ENCODE measurements around the gene SPATA7.

DNA sequence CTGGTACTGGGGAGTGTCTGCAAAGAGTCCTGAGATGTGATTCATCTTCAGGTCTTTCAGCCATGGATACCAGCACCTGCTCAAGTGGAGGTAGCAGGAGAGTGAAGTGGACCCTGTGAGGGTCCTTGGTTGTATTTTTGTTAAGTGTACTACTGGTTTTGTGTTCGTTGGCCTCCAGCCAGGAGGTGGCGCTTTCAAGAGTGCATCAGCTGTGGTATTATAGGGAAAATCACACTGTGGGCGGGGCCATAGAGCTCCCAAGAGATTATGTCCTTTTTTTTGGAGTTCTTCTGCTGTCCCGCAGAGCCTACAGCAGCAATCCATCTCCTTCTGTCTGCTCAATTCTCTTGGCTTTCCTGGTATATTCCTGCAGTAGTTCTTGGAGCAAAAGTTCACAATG, 66.8 kb downstream of the SPATA7 start:
- TF ChIP-seq, protein P1, sequence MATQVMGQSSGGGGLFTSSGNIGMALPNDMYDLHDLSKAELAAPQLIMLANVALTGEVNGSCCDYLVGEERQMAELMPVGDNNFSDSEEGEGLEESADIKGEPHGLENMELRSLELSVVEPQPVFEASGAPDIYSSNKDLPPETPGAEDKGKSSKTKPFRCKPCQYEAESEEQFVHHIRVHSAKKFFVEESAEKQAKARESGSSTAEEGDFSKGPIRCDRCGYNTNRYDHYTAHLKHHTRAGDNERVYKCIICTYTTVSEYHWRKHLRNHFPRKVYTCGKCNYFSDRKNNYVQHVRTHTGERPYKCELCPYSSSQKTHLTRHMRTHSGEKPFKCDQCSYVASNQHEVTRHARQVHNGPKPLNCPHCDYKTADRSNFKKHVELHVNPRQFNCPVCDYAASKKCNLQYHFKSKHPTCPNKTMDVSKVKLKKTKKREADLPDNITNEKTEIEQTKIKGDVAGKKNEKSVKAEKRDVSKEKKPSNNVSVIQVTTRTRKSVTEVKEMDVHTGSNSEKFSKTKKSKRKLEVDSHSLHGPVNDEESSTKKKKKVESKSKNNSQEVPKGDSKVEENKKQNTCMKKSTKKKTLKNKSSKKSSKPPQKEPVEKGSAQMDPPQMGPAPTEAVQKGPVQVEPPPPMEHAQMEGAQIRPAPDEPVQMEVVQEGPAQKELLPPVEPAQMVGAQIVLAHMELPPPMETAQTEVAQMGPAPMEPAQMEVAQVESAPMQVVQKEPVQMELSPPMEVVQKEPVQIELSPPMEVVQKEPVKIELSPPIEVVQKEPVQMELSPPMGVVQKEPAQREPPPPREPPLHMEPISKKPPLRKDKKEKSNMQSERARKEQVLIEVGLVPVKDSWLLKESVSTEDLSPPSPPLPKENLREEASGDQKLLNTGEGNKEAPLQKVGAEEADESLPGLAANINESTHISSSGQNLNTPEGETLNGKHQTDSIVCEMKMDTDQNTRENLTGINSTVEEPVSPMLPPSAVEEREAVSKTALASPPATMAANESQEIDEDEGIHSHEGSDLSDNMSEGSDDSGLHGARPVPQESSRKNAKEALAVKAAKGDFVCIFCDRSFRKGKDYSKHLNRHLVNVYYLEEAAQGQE (IDR thresholded peaks at IDR 0.05; ENCODE audit: insufficient read depth in 1 of 2, low read depth in 2 of 2, low read length in 2 of 2): no peak
- TF ChIP-seq TAF1 (IDR thresholded peaks at IDR 0.05; ENCODE audit: borderline replicate concordance, insufficient read depth, low read length) (no peak), FOXP2 (optimal IDR thresholded peaks at IDR 0.05; ENCODE audit: borderline replicate concordance, extremely low read depth, extremely low read length, insufficient read depth) (no peak), POLR2AphosphoS5 (IDR thresholded peaks at IDR 0.05; ENCODE audit: low read depth, low read length) (no peak), SIN3A (IDR thresholded peaks at IDR 0.05; ENCODE audit: borderline replicate concordance, insufficient read depth, low read length) (no peak)

All from PFSK-1 (cell line).